ENCODE measurements around the gene PITX3. TPM values are rescaled to one million over a fixed set of nuclear protein-coding genes. Genes with fewer than 3 reads are reported as not detected.

PITX3 gene
- total RNA-seq, 1 donor from 2014 or later, result 1.7 TPM

GRCh38 chr10:102227050-102227449, 14.3 kb downstream of the PITX3 start:
- DNase-seq (ENCODE audit: low read depth) (no peak), FAIRE-seq (no peak)
- H3K79me2 ChIP-seq (ENCODE audit: insufficient read depth, low read length), result no peaks in the 10 kb centered on the region
- no peak overlapping the region for H3K27ac Mint-ChIP-seq (ENCODE audit: unreplicated experiment)
- H3K27ac ChIP-seq (ENCODE audit: low read depth, low read length), result no peak overlapping the region
- peaks cover 55% of the 10 kb centered on the region for H3K27me3 Mint-ChIP-seq (ENCODE audit: low read depth, unreplicated experiment)
- no peaks in the 10 kb centered on the region for H4K20me1 ChIP-seq (ENCODE audit: insufficient read depth, low read length)
- peaks cover 46% of the 10 kb centered on the region for H3K27me3 ChIP-seq (ENCODE audit: insufficient read depth, low read length)
- H3K4me3 ChIP-seq (ENCODE audit: insufficient read depth, low read depth, low read length), result no peak overlapping the region
- H3K36me3 ChIP-seq (ENCODE audit: insufficient read depth, low read length), result no peaks in the 10 kb centered on the region
- H3K9me3 ChIP-seq (ENCODE audit: insufficient read depth, low read depth, low read length), result no peaks in the 10 kb centered on the region
- no peak overlapping the region for H2AFZ ChIP-seq (ENCODE audit: low read depth, low read length)
- H3K9me3 Mint-ChIP-seq (ENCODE audit: unreplicated experiment), result no peaks in the 10 kb centered on the region
- H3K4me1 Mint-ChIP-seq (ENCODE audit: low read depth, unreplicated experiment), result peaks cover 8% of the 10 kb centered on the region
- no peaks in the 10 kb centered on the region for H3K36me3 Mint-ChIP-seq (ENCODE audit: low read depth, unreplicated experiment)
- H3K9ac ChIP-seq (ENCODE audit: low read length), result no peak overlapping the region
- H3K4me2 ChIP-seq (ENCODE audit: low read length), result no peak overlapping the region
- H3K4me3 Mint-ChIP-seq (ENCODE audit: unreplicated experiment), result no peak overlapping the region
- peaks cover 29% of the 10 kb centered on the region for H3K4me1 ChIP-seq (ENCODE audit: insufficient read depth, low read length)
- no peak for TF ChIP-seq EZH2 (IDR thresholded peaks at IDR 0.05; ENCODE audit: insufficient read depth, low read length)
- no peak for TF ChIP-seq CTCF (IDR thresholded peaks at IDR 0.05; ENCODE audit: insufficient read depth, low read depth, low read length)

- FAIRE-seq, result no peak
These were observed 14.8 kb downstream of the PITX3 start for GRCh38 chr10:102226542-102226870.

More at GRCh38 chr10:102226542-102226870, 14.8 kb downstream of the PITX3 start:
- Histone ChIP-seq H3K36me3 (ENCODE audit: insufficient read depth, low read length) (no peaks in the 10 kb centered on the region), H3K79me2 (ENCODE audit: insufficient read depth, low read length) (no peaks in the 10 kb centered on the region), H3K9me3 (ENCODE audit: insufficient read depth, low read depth, low read length) (no peaks in the 10 kb centered on the region), H4K20me1 (ENCODE audit: insufficient read depth, low read length) (no peaks in the 10 kb centered on the region), H3K4me1 (ENCODE audit: insufficient read depth, low read length) (peaks cover 29% of the 10 kb centered on the region), H3K27me3 (ENCODE audit: insufficient read depth, low read length) (peaks cover 42% of the 10 kb centered on the region), H3K9ac (ENCODE audit: low read length) (no peak overlapping the region), H3K4me3 (ENCODE audit: insufficient read depth, low read depth, low read length) (peak overlapping the region; percentile 32), H2AFZ (ENCODE audit: low read depth, low read length) (peak overlapping the region; percentile 95), H3K27ac (ENCODE audit: low read depth, low read length) (no peak overlapping the region), H3K4me2 (ENCODE audit: low read length) (peak overlapping the region; percentile 87)
- Mint-ChIP-seq H3K4me1 (ENCODE audit: low read depth, unreplicated experiment) (peaks cover 8% of the 10 kb centered on the region), H3K36me3 (ENCODE audit: low read depth, unreplicated experiment) (no peaks in the 10 kb centered on the region), H3K27ac (ENCODE audit: unreplicated experiment) (no peak overlapping the region), H3K27me3 (ENCODE audit: low read depth, unreplicated experiment) (peaks cover 52% of the 10 kb centered on the region), H3K9me3 (ENCODE audit: unreplicated experiment) (no peaks in the 10 kb centered on the region), H3K4me3 (ENCODE audit: unreplicated experiment) (peak overlapping the region; percentile 80)
- DNase-seq (ENCODE audit: low read depth), result no peak
- TF ChIP-seq CTCF (IDR thresholded peaks at IDR 0.05; ENCODE audit: insufficient read depth, low read depth, low read length), result no peak
- no peak for TF ChIP-seq EZH2 (IDR thresholded peaks at IDR 0.05; ENCODE audit: insufficient read depth, low read length)
